Amniotic epithelial cell (primary cell): ENCODE results near the gene MYO1D.

Experiments
- DNase-seq: peaks from one replicate; pipeline ENCODE4 v3.0.0-alpha.2; 2010; ENCODE audit warnings: low read depth

The MYO1D gene

GRCh38 chr17:32819035-32819434, 57.9 kb downstream of the MYO1D start:
- peak; percentile 29 for DNase-seq

GRCh38 chr17:32815460-32815859, 61.5 kb downstream of the MYO1D start:
- DNase-seq = no peak

GRCh38 chr17:32814836-32815235, 62.1 kb downstream of the MYO1D start:
- DNase-seq = no peak

- peak; percentile 47 for DNase-seq
Observed at GRCh38 chr17:32813021-32813420, 63.9 kb downstream of the MYO1D start.

- DNase-seq = no peak
Observed at GRCh38 chr17:32810690-32811089, 66.2 kb downstream of the MYO1D start.

- DNase-seq = no peak
Observed at GRCh38 chr17:32807577-32807976, 69.3 kb downstream of the MYO1D start.

- DNase-seq = no peak
Observed at GRCh38 chr17:32806646-32807045, 70.3 kb downstream of the MYO1D start.

- DNase-seq = no peak
Observed at GRCh38 chr17:32805029-32805976, 71.6 kb downstream of the MYO1D start.

GRCh38 chr17:32803544-32803943, 73.4 kb downstream of the MYO1D start:
- DNase-seq = no peak

- no peak for DNase-seq
Observed at GRCh38 chr17:32802306-32802705, 74.6 kb downstream of the MYO1D start.

- DNase-seq = no peak
Observed at GRCh38 chr17:32801641-32802040, 75.3 kb downstream of the MYO1D start.

GRCh38 chr17:32801193-32801592, 75.7 kb downstream of the MYO1D start:
- no peak for DNase-seq

GRCh38 chr17:32798938-32799337, 78.0 kb downstream of the MYO1D start:
- no peak for DNase-seq

GRCh38 chr17:32795339-32795979, 81.5 kb downstream of the MYO1D start:
- no peak for DNase-seq

- DNase-seq = no peak
Observed at GRCh38 chr17:32794533-32795246, 82.2 kb downstream of the MYO1D start.

- no peak for DNase-seq
Observed at GRCh38 chr17:32793841-32794240, 83.1 kb downstream of the MYO1D start.

- DNase-seq = no peak
Observed at GRCh38 chr17:32792207-32792606, 84.7 kb downstream of the MYO1D start.

GRCh38 chr17:32786169-32786568, 90.8 kb downstream of the MYO1D start:
- DNase-seq = no peak

- no peak for DNase-seq
Observed at GRCh38 chr17:32784113-32784512, 92.8 kb downstream of the MYO1D start.

- DNase-seq = peak; percentile 65
Observed at GRCh38 chr17:32783602-32784001, 93.3 kb downstream of the MYO1D start.

- DNase-seq = no peak
Observed at GRCh38 chr17:32780721-32781120, 96.2 kb downstream of the MYO1D start.

GRCh38 chr17:32777922-32778321, 99.0 kb downstream of the MYO1D start:
- no peak for DNase-seq

GRCh38 chr17:32777436-32777835, 99.5 kb downstream of the MYO1D start:
- DNase-seq = peak; percentile 42
